ENCODE data around the gene SSR1.
"Not testable (repeated sequence)": the region's sequence is repeated elsewhere in the genome, so short reads cannot be mapped to it uniquely, and the experiment has no call there.

SSR1 gene

DNA sequence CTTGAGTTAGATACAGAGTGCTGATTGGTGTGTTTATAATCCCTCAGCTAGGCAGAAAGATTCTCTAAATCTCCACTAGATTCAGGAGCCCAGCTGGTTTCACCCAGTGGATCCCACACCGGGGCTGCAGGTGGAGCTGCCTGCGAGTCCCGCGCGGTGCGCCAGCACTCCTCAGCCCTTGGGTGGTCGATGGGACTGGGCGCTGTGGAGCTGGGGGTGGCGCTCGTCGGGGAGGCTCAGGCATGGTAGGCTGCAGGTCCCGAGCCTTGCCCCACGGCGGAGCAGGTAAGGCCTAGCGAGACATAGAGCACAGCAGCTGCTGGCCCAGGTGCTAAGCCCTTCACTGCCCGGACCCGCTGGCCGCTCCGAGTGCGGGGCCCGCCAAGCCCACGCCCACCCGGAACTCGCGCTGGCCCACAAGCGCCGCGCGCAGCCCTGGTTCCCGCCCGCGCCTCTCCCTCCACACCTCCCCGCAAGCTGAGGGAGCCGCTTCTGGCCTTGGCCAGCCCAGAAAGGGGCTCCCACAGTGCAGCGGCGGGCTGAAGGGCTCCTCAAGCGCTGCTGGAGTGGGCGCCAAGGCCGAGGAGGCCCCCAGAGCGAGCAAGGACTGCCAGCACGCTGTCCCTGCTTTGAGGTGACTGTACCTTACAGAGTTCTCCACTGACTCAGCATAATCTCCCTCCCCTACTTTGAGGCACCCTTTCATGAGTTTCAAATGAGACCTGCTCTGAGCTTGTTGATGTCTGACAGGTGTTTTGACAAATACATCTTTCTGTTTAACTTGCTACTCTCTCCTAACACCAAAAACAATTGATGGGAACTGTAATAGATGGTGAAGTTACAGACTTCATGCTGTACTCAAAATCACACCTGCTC lies 3.9 kb upstream of the SSR1 start:
- no peak for DNase-seq

DNA sequence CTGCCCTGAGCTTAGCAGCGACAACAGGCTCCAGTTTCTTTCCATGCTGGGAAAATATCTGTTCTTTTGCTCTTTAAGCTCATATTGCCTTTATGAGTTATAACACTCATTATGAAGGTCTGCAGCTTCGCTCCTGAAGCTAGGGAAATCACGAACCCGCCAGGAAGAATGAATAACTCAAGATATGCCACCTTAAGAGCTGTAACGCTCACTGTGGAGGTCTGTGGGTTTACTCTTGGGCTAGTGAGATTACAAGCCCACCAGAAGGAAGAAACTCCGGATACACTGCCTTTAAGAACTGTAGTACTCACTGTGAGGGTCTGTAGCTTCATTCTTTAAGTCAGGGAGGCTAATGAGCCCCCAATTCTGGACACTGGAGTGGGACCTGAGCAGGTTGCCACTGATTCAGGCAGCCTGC lies 3.0 kb upstream of the SSR1 start:
- no peak for DNase-seq

DNA sequence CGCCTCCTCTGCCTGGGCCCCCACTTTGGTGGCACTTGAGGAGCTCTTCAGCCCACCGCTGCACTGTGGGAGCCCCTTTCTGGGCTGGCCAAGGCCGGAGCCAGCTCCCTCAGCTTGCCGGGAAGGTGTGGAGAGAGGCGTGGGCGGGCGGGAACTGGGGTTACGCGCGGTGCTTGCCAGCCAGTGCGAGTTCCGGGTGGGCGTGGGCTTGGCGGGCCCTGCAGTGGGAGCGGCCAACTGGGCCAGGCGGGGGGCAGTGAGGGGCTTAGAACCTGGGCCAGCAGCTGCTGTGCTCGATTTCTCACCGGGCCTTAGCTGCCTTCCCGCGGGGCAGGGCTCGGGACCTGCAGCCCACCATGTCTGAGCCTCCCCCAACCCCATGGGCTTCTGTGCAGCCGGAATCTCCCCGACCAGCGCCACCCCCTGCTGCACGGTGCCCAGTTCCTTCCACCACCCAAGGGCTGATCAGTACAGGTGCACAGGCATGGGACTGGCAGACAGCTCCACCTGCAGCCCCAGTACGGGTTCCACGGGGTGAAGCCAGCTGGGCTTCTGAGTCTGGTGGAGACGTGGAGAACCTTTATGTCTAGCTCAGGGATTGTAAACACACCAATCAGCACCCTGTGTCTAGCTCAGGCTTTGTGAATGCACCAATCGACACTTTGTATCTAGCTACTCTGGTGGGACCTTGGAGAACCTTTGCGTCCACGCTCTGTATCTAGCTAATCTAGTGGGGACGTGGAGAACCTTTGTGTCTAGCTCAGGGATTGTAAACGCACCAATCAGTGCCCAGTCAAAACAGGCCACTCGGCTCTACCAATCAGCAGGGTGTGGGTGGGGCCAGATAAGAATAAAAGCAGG lies 2.3 kb upstream of the SSR1 start:
- not testable (repeated sequence) for DNase-seq

DNA sequence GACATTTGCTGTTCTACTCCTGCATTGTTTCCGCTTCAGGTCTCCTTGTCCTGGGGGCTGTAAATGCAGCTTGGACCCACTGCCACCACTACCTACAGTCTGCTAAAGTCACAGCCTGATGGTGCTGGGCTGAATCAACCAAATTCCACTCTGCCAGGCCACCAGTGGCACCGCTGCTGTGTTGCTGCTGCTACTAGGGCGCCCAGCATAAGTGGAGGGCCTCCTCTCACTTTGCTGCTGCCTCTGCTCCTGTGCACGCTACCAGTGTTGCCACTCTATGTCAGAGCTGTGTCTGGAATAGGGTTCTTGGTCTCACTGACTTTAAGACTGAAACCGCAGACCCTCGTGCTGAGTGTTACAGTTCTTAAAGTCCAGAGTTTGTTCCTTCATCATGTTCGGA lies 1.4 kb upstream of the SSR1 start:
- DNase-seq, result no peak

DNA sequence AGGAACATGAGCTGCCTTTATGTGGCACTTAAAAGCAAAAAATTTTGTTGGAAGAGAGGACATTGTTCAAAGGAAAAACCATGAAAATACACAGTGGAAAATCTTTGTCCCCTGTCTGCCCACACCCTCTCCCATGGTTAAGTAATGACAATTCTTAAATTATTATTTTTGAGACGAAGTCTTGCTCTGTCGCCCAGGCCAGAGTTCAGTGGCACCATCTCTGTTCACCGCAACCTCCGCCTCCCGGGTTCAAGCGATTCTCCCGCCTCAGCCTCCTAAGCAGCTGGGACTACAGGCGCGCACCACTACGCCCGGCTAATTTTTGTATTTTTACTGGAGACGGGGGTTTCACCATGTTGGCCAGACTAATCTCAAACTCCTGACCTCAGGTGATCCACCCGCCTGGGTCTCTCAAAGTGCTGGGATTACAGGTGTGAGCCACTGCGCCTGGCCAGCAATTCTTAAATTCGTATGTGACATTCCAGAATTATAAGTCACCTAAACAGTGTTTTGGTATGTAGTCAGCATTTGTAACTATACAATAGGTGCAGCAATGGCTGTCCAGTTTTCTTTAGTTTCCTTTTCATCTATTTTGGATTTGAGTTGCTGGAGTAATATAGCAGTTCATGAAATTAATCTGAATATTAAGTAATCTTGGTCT lies 636 bp upstream of the SSR1 start:
- no peak for DNase-seq

DNA sequence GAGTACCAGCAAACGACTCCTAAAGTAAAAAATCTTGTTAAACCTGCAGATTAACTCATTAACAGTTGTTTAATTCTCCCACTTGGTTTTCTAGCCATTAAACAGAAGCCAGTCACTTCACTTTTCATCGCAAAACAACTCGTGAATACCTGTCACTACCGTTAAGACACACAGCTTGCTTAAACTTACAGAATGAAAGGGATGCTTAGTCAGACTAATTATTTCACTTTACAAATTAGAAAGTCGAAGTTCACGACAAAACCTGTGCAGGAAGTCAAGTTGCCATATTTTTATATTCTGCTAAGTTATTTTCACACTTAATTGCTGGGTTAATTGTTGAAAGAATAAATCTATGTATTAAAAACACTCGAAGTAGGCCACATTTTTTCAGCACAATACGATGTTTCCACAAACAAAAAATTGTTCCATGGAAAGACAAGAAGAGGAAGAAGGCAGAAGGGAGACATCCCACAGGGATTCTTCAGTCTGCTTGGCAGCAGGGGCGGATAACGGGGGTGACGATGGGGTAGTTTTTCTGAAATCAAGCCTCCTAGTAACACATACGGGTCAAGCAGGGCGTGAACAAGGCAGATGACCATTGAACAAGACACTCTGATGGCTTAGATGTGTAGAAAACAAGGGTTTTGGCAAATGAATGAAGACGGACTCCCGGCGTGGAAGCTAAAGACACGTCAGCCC lies 933 bp downstream of the SSR1 start:
- DNase-seq, result no peak

DNA sequence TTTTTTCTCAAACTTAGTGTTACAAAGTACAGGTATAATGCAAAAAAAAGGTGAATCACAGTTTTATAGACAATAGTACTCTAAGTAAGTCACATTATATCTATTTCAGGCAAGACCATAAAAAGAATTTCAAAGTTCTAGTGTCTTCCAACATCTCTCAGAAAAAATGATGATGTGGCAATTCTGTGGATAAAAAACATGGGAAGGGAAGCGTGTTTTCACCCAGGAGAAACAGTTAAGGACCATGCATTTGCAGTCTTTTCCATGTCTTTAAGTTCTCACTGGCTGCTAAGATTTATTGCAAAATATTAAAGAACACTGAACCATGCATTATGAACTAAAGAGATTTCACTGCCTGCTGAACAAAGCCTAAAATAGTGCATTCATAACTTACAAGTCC lies 1.8 kb downstream of the SSR1 start:
- DNase-seq, result no peak

DNA sequence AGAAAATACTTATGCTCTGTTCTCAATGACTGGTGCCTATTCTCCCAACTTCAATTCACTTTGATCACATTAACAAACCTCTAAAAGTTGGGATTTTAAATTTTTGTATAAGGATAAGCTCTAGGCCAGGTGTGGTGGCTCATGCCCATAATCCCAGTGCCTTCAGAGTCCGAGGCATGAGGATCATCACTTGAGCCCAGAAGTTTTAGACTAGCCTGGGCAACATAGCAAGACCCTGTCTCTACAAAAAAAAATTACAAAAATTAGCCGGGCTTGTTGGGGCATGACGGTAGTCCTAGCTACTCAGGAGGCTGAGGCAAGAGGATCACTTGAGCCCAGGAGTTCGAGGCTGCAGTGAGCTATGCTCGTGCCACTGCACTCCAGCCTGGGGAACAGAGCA lies 3.9 kb downstream of the SSR1 start:
- no peak for DNase-seq

DNA sequence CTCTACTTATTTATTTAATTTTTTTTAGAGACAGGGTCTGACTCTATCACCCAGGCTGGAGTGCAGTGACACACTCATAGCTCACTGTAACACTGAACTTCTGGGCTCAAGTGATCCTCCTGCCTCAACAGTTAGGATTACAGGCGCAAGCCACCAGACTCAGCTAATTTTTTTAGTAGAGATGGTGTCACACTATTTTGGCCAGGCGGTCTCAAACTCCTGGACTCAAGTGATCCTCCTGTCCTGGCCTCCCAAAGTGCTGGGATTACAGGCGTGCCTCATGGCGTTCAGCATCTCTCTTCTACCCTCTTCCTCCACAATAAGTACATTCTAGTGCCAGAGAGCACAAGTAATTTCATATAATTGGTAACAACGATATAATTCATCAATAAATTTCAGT lies 5.5 kb downstream of the SSR1 start:
- DNase-seq, result no peak

DNA sequence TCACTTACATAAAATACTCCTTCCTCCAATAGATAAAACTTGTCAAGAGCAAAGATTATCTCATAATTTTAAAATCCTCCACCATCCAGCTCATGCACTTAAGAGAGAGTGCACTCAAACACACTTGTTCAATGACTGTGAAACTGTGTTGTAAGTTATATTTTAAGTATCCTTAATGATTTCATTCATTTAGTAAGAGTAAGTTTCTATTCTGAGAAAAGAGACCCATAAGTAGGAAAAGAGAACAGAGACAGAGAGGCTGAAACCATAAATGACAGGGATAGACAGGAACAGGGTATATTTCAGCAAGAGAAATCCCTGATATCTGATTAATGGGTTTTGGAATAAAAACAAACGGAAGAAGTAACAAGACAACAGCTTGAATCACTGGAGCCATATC lies 8.2 kb downstream of the SSR1 start:
- DNase-seq, result no peak

DNA sequence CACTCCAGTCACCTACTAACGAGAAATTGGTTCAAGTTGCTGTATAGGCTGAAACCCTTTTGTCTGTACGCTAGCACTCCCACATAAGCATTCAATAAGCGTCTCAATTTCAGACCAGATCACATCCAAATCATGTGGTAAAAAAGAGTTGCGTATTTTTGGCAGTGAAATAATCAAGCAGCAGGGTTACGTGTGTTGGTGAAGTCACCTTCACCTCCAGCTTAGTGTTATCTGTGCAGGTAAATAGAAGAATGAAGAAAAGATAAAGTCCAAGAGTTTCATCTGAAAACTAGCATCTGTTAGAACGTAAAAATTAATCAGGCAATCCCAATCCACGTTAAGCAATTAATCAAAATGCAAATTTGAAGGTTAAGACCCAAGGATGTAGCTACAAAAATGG lies 11.3 kb downstream of the SSR1 start:
- DNase-seq, result no peak

DNA sequence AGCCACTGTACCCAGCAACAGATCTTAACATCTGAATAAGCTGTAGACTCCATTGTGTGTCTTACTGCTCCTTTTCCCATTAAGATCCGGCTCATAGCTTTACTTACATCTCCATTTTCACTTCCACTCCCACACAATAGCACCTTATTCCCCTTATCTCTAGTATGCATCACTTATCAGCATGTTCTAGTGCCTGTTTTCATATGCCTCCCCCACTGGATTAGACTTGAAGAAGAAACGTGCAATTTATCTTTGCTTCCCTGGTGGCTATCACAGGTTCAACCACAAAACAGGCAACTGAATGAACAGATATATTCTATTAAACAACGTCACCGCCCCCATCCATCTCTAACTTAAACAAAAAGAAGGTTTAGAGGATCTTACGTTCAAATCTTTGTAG lies 12.1 kb downstream of the SSR1 start:
- no peak for DNase-seq

DNA sequence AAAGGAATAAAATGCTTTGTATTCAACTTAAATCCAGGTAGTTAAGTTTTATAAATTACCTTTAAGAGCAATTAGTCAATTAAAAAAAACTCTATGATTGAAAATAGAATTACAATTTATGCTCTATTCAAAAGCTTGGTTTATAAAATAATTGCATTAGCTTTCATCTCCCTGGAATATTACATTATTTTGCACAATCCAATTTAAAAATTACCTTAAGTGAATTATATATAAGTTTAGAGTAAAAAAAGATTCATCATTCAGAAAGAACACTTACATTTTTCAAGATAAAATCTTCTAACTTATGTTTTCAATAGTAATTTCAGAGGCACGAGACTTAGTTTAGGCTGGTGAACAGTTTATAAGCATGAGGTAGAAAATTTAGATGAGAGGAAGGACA lies 14.9 kb downstream of the SSR1 start:
- no peak for DNase-seq

DNA sequence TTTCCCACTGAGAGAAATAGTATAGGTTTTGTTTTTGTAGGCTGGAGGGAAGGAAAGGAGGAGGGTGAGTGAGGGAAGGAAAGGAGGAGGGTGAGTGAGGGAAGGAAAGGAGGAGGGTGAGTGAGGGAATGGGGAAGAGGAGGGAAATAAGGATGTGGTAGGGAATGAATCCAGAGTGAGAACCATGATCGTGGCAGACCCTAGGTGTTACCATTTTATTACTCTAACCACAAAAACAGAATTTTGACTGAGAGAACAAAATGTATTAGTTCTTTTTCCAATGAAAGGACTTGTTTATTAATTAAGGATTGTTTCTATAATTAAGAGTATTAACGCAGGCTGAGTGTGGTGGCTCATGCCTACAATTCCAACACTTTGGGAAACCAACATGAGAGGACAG lies 16.4 kb downstream of the SSR1 start:
- DNase-seq, result no peak

DNA sequence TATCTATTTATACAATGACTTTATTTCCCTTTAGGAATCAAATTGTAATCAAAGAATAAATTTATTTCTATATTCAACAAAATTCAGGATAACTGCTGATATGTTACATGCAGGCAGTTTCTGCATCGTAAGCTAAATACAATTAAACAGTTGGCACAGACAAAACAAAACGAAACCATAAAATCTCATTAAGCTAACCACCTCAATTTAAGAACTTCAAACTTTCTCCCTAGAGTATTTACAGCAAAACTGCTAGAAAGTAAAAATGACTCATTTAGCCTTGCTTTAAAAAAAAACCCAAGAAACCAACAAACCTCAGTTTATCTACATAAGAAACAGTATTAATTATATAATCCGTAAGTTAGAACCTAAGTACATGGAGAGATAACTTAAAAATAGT lies 17.1 kb downstream of the SSR1 start:
- no peak for DNase-seq

DNA sequence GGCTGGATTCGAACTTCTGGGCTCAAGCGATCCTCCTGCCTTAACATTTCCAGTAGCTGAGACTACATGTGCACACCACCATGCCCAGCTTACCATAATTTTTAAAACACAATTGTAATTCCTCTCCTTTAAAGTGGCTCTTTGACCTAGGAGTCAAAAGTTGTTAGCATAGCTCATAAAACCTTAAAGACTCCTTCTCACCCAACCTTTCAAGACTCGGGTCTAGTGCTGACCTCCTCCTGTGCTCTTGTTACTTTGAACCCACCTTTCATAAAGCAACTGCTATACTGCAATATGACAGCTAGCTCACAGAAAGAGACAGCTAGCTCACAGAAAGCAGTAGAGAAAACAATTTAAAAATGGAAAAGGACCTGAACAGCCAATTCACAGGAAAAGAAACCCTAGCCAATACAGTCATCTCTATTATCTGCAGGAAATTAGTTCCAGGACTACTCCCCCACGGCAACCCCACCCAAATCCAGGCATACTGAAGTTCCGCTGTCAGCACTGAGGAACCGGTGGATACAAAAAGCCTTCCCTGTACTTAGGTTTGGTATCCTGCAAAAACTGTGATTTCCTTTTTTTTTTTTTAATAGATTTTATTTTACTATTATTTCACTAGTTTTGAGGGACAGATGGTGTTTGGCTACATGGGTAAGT lies 20.3 kb downstream of the SSR1 start:
- no peak for DNase-seq

DNA sequence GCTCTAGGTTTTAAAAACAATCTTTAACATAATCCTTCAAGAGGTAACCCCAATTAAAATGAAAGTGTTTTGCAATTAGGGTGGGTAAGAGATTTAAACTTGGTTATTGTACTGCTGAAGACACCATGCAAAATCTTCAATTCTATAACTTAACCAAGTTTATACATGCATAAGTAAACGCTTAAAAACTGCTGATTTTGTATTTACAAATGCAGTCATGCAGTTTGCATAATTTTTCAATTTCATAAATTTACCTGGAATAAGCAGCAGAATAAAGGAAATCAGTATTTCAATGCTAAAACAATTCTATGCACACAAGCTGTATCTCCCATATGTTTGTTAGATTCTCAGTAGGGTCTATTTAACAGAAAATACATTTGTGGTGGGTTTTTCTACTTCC lies 22.9 kb downstream of the SSR1 start:
- DNase-seq, result no peak

DNA sequence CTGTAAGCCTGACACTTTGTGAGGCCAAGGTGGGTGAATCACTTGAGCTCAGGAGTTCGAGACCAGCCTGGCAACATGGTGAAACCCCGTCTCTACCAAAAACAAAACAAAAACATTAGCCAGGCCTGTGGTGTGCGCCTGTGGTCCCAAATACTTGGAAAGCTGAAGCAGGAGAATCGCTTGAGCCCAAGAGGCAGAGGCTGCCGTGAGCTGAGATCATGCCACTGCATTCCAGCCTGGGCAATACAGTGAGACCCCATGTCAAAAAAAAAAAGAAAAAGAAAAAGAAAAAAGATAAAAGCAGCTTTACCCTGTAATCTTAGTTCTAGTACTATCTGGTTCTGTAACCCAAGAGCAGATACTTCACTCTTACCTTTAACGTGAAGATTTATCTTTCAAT lies 27.6 kb downstream of the SSR1 start:
- no peak for DNase-seq

DNA sequence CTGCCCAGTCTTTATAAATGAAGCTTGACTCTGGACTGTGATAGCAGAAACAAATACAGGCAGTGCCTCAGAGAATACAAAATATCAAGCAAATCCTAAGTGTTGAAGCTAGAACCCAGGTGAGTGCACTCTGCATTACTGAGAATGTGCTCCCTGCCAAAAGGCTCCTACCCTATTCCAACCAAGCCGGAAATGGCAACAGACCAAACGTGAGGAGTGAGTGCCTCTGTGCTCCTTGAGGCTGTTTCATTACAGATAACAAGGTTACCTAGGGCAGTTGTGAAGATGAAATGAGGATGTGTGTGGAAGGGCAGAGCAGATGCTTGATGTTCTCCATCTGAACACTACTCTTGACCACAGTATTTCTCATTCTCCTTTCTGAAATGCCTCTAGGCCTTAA lies 29.3 kb downstream of the SSR1 start:
- no peak for DNase-seq

DNA sequence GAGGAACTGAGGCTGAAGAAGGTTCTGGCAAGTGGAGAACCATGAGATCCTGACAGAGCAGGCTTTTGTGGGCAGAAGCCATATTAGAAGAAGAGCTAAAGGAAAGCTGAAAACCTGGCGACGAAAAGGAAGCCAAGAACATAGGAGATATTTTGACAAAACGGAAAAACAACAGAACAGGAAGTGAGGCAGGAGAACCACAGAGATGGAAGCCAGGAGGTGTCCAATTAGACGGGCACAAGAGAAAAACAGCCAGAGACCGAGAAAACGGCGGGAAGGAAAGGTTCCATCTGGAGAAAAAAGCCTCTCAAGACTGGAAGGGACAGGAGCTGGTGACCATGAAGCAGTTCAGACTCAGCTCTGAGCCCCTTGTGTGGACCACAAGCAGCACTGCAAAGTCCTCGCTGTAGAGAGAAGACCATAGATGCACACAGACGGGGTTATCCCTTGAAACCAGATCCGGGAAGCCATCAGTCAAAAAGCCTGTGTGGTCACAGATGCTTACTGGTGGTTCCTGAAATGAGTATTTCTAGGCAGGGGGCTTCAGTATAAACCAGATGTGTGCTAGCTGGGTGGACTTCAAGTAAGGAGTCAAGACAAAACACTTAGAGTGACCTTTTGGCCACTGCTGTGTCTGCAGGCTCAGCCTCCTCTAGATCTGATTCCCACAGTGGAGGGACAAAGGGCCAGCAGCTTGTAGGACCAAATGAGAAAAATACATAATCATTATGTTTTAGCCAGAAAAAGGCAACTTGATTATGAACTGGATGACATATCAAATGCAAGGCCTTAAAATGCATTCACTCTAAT lies 30.7 kb downstream of the SSR1 start:
- no peak for DNase-seq

DNA sequence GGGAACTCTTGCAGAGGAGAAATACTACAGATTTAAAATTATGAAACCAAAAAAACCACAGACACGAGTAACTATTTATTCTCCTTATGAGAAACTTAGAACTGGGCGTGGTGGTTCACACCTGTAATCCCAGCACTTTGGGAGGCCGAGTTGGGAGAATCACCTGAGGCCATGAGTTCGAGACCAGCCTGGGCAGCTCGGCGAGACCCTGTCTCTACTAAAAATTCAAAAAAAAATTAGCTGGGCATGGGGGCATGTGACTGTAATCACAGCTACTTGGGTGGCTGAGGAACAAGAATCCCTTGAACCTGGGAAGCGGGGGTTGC lies 36.8 kb downstream of the SSR1 start:
- no peak for DNase-seq

DNA sequence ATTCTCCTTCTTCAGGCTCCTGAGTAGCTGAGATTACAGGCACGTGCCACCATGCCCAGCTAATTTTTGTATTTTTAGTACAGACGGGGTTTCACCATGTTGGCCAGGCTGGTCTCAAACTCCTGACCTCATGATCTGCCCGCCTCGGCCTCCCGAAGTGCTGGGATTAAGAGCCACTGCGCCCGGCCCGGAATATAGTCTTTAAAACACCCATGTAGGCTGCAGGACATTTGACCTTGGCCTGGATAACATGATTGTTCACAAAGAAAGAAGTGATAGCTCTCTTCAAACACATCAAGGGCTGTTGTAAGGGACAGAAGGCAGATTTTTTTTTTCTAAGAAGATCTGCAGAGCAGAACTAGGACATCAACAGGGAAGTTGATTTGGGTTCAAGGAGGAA lies 38.5 kb downstream of the SSR1 start:
- not testable (repeated sequence) for DNase-seq

All from GF-D8 (cell line).